HG03442 (cell line): ENCODE measurements around the gene ARL3.
A peak's percentile ranks its signal among the peaks of the same experiment; 100 is the strongest.

Experiments
- ATAC-seq: cut with Tn5 transposase; IDR thresholded peaks from one replicate; pipeline ENCODE4 v1.9.1; 2021; ENCODE audit warnings: mild to moderate bottlenecking, moderate library complexity; ENCODE audit not compliant: unreplicated experiment

Gene ARL3

GRCh38 chr10:102653060-102653459 is 61.1 kb downstream of the ARL3 start:
- no peak for ATAC-seq

GRCh38 chr10:102652170-102652916 is 61.9 kb downstream of the ARL3 start:
- peak; percentile 42 for ATAC-seq

- ATAC-seq, result peak; percentile 2
These were observed 62.6 kb downstream of the ARL3 start for GRCh38 chr10:102651455-102652169.

- ATAC-seq, result no peak
These were observed 63.3 kb downstream of the ARL3 start for GRCh38 chr10:102650655-102651454.

- ATAC-seq, result no peak
These were observed 64.2 kb downstream of the ARL3 start for GRCh38 chr10:102649797-102650654.

- ATAC-seq, result no peak
These were observed 65.1 kb downstream of the ARL3 start for GRCh38 chr10:102648889-102649796.

GRCh38 chr10:102648269-102648888 is 65.8 kb downstream of the ARL3 start:
- ATAC-seq, result no peak

- ATAC-seq, result no peak
These were observed 66.5 kb downstream of the ARL3 start for GRCh38 chr10:102647443-102648268.

- ATAC-seq, result no peak
These were observed 67.4 kb downstream of the ARL3 start for GRCh38 chr10:102646610-102647442.

GRCh38 chr10:102645741-102646609 is 68.2 kb downstream of the ARL3 start:
- ATAC-seq, result peak; percentile 26

GRCh38 chr10:102645388-102645740 is 68.8 kb downstream of the ARL3 start:
- ATAC-seq, result no peak

GRCh38 chr10:102644646-102645387 is 69.4 kb downstream of the ARL3 start:
- no peak for ATAC-seq

GRCh38 chr10:102644066-102644645 is 70.0 kb downstream of the ARL3 start, which contains the start of gene TRIM8:
Gene TRIM8, plus strand, starts transcription at chr10:102644479. Its CDS starts 139 bp downstream, at chr10:102644618.
- ATAC-seq, result no peak

GRCh38 chr10:102643336-102644065 is 70.7 kb downstream of the ARL3 start:
- ATAC-seq, result no peak
